Measurements from ENCODE around the gene SLC37A1.

SLC37A1 gene

GRCh38 chr21:42622284-42622683 lies 108.6 kb downstream of the SLC37A1 start:
- TF ChIP-seq CTCF (IDR thresholded peaks at IDR 0.05), result no peak

- TF ChIP-seq CTCF (IDR thresholded peaks at IDR 0.05), result no peak
Measured at GRCh38 chr21:42623694-42624093, 110.0 kb downstream of the SLC37A1 start.

- no peak for TF ChIP-seq CTCF (IDR thresholded peaks at IDR 0.05)
Measured at GRCh38 chr21:42624095-42624790, 110.6 kb downstream of the SLC37A1 start.

GRCh38 chr21:42624936-42625335 lies 111.3 kb downstream of the SLC37A1 start:
- TF ChIP-seq CTCF (IDR thresholded peaks at IDR 0.05), result no peak

- TF ChIP-seq CTCF (IDR thresholded peaks at IDR 0.05), result no peak
Measured at GRCh38 chr21:42626171-42626570, 112.5 kb downstream of the SLC37A1 start.

- no peak for TF ChIP-seq CTCF (IDR thresholded peaks at IDR 0.05)
Measured at GRCh38 chr21:42627527-42628289, 114.1 kb downstream of the SLC37A1 start.

- no peak for TF ChIP-seq CTCF (IDR thresholded peaks at IDR 0.05)
Measured at GRCh38 chr21:42629933-42630589, 116.4 kb downstream of the SLC37A1 start.
